Stimulated activated CD4-positive, alpha-beta T cell treated with anti-CD3 and anti-CD28 coated beads, Interleukin-4, amount 100 ng/mL, for 1 hour (primary cell): ENCODE results near the gene OR52B2.
"Not testable (repeated sequence)": the region's sequence is repeated elsewhere in the genome, so short reads cannot be mapped to it uniquely, and the experiment has no call there.

Experiments
- DNase-seq: peaks from one replicate; pipeline ENCODE4 v3.0.0-alpha.2; 2020

OR52B2 gene

DNA sequence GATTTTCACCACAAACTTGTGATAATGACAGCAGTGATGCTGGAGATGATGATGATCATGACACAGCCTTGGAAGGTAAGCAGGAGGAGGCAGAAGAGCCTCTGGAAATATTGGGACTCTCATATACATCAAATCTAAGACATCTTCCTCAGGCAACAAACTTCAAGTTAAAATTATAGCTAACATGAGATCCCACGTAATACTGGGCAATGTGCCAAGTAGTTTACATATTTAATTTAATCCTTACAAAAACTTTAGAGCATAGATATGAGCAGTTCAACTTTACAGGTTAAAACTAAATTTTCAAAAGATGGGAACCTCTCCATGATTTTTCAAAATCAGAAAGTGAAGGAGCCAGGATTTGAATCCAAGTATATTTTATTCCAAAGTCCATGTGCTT, 19.0 kb downstream of the OR52B2 start:
- DNase-seq, result no peak

DNA sequence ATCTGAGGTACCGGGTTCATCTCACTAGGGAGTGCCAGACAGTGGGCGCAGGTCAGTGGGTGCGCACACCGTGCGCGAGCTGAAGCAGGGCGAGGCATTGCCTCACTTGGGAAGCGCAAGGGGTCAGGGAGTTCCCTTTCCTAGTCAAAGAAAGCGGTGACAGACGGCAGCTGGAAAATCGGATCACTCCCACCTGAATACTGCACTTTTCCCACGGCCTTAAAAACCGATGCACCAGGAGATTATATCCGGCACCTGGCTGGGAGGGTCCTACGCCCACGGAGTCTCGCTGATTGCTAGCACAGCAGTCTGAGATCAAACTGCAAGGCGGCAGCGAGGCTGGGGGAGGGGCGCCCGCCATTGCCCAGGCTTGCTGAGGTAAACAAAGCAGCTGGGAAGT, 26.4 kb downstream of the OR52B2 start:
- DNase-seq, result not testable (repeated sequence)

DNA sequence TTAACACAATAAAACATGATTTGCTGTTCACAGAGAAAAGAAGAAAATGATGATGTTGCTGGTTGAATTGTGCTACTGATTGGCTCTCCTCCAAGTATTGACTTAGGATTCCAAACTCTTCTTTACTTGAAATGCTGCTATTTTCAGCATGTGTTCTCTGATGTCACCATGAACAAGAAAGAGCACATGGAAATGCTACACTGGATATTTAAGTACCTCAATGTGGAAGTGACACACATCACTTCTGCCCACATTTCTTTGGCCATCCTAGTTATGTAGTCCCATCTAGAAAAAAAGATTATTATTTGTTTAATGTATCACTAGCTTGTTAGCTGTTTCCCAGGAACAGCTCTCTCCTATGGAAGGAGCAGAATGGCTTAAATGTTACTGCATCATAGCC, 27.2 kb downstream of the OR52B2 start:
- no peak for DNase-seq

DNA sequence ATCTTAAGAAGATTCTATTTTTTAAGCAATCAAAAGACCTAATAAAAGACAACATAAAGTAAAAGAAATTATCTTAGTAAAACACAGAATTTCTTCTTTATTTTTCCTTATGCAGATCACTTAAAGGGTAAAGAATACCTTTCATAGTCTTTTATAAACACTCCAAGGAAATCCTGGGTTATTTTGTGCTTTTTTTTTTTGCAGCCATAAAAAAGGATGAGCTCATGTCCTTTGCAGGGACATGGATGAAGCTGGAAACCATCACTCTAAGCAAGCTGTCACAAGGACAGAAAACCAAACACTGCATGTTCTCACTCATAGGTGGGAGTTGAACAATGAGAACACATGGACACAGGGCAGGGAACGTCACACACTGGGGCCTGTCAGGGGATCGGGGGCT, 34.2 kb downstream of the OR52B2 start:
- DNase-seq, result not testable (repeated sequence)

DNA sequence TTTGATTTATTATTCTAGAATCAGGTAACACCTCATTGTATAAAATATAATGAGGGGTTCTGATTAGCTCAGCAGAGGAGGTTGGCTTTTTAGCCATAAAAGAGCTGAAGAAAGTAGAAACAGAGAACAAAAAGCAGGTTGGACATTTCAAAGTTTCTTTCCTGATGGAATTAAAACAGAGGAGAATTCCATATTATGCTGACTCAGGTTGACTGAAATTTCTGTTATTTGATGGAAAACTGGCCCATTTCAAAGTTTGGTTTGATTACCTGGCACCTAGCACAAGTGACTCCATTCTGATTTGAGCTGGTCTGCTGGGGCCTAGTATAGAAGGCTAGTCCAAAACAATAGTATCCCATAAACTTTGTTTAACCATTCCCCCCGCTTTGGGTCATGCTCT, 37.7 kb downstream of the OR52B2 start:
- no peak for DNase-seq

DNA sequence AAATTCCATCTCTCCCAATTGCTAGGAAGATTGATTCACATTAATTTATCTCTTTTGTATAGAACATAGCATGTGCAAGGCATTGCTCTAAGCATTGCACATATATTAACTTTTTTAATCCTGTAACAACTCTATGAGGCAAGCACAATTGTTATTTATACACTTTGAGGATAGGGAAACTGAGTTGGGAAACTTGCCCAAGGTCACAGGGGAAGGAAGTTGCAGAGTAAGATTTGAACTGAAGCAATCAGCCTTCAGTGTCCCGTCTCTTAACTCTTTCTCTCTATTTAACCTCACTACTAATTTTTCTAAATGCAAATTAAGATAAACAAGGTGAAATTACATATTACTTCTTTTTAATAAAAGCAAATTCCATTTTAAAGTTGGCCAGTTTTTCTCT, 40.5 kb downstream of the OR52B2 start:
- DNase-seq, result no peak

DNA sequence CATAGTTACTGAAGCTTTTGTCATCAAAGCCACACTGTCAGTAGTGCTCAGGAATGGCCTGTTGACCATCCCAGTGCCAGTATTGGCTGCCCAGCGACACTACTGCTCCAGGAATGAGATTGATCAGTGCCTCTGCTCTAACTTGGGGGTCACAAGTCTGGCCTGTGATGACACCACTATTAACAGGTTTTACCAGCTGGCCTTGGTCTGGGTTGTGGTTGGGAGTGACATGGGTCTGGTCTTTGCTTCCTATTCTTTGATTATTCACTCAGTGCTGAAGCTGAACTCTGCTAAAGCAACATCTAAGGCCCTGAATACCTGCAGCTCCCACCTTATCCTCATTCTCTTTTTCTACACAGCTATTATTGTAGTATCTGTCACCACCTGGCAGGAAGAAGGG, 41.1 kb downstream of the OR52B2 start:
- DNase-seq, result no peak

DNA sequence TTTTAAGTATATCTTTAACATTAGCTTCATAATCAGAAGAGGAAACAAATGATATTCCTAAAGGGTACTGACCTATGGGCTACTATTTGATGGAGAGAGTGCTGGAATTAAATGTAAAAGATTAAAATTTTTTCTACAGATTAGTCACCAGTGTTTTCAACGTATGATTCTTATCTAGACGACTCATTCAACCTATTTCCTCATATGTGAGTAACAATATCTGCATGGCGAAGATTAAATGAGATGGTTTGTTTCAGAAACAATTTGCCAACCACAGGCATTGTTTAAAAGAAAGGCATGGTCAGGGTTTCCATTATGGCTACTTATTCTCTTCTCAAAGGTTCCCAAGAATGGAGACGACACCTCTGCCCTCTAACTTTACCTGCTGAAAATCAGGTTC, 42.2 kb downstream of the OR52B2 start:
- DNase-seq, result no peak

DNA sequence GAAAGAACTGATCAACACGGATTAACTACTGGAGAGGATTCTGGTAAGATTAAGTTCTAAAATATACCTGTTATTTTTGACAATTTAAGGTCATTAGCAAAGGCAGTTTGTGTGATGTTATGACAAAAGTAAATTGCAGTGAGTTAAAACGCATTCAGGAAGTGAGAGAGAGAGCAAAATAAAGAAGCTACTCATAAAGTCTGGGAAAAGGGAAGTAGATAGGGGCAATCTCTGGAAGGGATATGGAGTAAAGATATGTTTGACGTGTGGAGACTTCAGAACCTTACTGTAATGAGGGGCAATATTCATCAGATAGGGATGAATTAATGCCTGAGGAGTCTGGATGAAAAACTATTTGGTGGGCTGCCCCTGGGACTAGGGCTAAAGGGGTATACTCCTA, 45.9 kb downstream of the OR52B2 start:
- DNase-seq, result no peak
